ENCODE data around the gene NCOA7.

Gene NCOA7

GRCh38 chr6:125834348-125834747 is 43.6 kb downstream of the NCOA7 start:
- TF ChIP-seq, protein P1, sequence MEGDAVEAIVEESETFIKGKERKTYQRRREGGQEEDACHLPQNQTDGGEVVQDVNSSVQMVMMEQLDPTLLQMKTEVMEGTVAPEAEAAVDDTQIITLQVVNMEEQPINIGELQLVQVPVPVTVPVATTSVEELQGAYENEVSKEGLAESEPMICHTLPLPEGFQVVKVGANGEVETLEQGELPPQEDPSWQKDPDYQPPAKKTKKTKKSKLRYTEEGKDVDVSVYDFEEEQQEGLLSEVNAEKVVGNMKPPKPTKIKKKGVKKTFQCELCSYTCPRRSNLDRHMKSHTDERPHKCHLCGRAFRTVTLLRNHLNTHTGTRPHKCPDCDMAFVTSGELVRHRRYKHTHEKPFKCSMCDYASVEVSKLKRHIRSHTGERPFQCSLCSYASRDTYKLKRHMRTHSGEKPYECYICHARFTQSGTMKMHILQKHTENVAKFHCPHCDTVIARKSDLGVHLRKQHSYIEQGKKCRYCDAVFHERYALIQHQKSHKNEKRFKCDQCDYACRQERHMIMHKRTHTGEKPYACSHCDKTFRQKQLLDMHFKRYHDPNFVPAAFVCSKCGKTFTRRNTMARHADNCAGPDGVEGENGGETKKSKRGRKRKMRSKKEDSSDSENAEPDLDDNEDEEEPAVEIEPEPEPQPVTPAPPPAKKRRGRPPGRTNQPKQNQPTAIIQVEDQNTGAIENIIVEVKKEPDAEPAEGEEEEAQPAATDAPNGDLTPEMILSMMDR (IDR thresholded peaks at IDR 0.05) = no peak

DNA sequence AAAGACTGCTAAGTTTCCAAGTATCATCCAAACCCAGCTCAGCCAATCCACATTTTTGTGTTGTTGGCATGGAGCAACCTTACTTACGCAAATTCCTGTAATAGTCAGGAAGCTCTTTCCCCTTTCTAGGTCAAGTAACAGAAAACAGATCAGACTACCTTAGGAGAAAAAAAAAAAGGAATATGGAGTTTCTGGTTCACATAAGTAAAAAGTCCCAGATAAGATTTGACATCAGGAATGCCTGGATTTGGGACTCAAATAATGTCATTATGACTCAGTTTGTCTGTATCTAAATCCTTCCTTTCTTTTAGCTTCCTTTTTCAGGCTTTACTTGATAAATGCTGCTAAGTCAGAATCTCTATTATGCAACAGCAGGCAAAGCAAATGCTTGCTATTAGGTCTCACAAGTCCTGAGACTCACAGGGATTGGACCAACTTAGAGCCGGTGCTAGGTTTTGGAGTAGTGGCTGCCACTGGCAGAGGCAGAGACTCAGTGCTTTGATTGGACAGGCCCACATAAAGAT is 44.5 kb downstream of the NCOA7 start:
- TF ChIP-seq, protein P1 (IDR thresholded peaks at IDR 0.05) = no peak

DNA sequence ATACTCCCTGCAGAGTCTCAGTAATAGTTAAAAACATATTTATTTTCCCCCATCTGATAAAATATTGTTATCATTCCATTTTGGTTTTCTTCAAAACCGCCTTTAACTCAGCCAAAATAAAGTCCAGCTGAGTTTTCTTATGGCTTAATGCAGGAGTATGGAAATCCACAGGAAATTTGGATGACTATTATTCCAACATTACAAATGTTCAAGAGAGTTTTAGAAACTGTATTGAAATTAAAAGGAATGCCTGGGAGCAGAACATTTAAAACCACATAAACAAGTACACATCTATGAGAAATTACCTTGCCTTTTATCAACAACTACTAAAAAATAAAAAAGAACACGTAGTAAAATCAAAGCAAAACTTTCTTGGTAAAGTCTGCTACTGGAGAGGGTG is 45.7 kb downstream of the NCOA7 start:
- TF ChIP-seq, protein P1 (IDR thresholded peaks at IDR 0.05) = no peak

- TF ChIP-seq, protein P1 (IDR thresholded peaks at IDR 0.05) = no peak
Measured at GRCh38 chr6:125839471-125839870, 48.7 kb downstream of the NCOA7 start.

- TF ChIP-seq, protein P1 (IDR thresholded peaks at IDR 0.05) = no peak
Measured at GRCh38 chr6:125839879-125840278, 49.1 kb downstream of the NCOA7 start.

GRCh38 chr6:125841356-125842090 is 50.8 kb downstream of the NCOA7 start:
- TF ChIP-seq, protein P1 (IDR thresholded peaks at IDR 0.05) = no peak

- TF ChIP-seq, protein P1 (IDR thresholded peaks at IDR 0.05) = no peak
Measured at GRCh38 chr6:125842091-125842626, 51.4 kb downstream of the NCOA7 start.
